GM18861 (cell line): ENCODE measurements around the gene BACE2.

Experiments
- ATAC-seq: cut with Tn5 transposase; IDR thresholded peaks from one replicate; pipeline ENCODE4 v1.9.1; 2021; ENCODE audit not compliant: unreplicated experiment

Gene BACE2

DNA sequence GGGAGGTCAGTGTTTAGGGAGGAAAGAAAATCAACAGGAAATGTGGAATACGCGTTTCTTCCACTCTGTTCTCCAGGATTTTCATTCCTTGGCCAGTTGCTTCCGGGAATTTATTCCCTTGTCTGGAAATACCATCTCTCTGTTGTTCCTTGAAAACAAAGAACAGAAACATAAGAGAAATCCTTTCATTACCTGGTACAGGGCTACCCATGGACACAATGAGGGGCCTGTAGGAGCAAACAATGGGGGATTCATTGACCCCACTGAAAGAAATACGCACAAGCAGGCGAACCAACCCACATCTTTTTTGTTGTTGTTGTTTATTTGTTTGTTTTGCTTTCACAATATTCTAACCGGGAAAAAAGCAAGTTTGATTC, 20.0 kb upstream of the BACE2 start:
- ATAC-seq: no peak

GRCh38 chr21:41148798-41149197, 19.2 kb upstream of the BACE2 start:
- no peak for ATAC-seq

DNA sequence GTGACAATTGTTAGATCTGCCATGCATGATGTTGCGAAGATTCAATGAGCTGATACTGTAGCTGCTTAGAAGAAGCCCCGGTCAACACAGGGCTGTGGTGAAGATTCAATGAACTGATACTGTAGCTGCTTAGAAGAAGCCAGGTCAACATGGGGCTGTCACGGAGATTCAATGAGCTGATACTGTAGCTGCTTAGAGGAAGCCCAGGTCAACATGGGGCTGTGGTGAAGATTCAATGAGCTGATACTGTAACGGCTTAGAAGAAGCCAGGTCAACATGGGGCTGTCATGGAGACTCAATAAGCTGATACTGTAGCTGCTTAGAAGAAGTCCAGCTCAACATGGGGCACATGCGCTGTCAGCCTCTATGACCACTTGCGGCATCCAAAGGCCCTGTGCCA, 18.8 kb upstream of the BACE2 start:
- ATAC-seq: no peak

DNA sequence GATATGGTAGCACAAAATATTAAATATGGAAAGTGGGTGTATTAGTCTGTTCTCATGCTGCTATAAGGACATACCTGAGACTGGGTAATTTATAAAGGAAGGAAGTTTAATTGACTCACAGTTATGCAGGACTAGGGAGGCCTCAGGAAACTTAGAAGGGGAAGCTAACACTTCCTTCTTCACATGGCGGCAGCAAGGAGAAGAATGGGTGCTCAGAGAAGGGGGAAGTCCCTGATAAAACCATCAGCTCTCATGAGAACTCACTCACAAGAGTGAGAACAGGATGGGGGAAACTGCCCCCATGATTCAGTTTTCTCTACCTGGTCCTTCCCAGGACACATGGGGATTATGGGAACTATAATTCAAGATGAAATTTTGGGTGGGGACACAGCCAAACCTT, 15.8 kb upstream of the BACE2 start:
- no peak for ATAC-seq

GRCh38 chr21:41153443-41153842, 14.5 kb upstream of the BACE2 start:
- ATAC-seq: no peak

DNA sequence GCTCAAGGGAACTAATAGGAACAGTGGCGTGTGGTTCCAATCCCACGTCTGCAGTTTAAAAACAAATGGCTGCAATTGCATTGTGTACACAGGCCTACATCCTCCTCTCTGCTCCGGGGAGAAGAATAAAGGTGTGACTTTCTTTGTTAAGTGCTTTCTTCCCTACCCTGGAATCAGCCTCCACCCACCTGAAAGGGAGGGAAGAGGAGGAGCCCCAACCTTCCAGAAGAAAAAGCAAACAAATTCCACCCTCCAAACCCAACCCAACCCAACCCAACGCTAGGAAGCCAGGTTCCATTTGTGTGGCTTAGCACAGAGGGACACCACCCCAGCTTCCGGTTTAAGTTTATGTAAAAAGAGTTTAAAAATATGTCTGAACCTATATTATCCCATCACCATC, 11.8 kb upstream of the BACE2 start:
- no peak for ATAC-seq

DNA sequence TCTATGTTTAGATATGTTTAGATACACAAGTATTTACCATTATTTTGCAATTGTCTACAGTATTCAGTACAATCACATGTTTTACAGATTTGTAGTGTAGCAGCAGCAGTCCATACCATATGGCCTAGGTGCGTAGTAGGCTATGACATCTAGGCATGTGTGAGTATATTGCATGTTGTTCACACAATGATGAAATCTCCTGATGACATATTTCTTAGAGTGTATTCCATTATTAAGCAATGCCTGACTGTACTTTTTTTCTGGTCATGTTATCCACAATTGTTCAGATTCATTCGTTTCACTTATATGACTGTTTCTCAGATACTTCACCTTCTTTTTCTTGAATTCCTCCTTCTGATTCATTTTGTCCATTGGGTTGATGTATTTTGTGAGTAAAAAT, 9.9 kb upstream of the BACE2 start:
- ATAC-seq: no peak

DNA sequence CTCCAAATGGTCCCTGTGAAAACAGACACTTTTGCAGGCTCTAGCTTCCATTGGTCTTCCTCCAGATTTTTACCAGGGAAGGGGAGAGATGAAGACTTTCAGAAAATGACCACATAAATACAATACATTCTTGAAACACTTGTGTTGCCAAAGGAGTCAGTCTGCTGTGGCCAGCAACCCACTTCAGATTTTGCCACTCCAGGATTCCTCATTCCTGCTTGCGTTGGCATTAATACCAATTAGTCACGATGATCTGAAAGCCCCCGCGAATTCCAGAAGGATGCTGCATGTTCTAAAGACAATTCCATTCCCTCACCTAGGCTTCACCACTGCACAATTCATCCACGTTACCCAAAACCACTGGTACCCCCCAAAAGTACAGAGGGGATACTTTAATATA, 7.9 kb upstream of the BACE2 start:
- no peak for ATAC-seq

DNA sequence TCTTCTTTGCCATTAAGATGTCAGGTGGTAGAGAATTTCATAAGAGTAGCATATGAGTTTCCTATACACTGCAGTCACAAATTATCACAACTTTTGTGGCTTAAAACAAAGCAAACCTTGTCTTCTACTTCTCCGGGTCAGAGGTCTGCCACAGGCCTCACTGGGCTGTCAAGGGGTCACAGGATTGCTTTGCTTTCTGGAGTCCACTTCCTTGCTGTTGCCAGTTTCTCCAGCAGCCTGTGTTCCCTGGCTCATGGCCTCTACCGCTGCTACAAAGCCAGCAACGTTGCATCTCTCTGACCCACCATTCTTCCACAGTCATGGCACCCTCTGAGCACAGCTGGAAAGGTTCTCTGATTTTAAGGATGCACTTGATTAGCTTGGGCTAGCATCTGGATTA, 6.5 kb upstream of the BACE2 start:
- ATAC-seq: no peak

DNA sequence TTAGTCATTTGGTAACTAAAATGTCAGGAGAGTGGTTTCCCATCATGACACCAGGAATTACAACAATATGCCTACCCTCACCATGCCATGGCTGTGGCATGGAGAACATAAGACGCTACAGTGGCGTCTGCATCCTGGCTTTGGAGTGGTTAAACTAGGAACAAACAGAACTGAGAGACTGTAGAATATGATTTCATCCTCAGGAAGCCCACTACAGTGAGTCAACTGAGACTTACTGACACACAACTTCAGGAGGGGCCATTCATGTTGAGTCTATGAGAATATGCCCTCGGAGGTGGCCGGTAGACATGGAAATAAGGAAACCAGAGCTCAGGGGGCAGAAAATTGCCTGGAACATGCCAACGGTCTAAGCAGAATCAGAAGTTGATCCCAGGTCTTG, 5.9 kb upstream of the BACE2 start:
- ATAC-seq: no peak

GRCh38 chr21:41163091-41163490, 4.9 kb upstream of the BACE2 start:
- ATAC-seq: no peak

GRCh38 chr21:41164052-41164451, 3.9 kb upstream of the BACE2 start:
- ATAC-seq: no peak

- no peak for ATAC-seq
Observed at GRCh38 chr21:41164981-41165655, 2.8 kb upstream of the BACE2 start.

- ATAC-seq: no peak
Observed at GRCh38 chr21:41166884-41167283, 1.1 kb upstream of the BACE2 start.

GRCh38 chr21:41168391-41169257, 664 bp downstream of the BACE2 start:
- ATAC-seq: no peak

DNA sequence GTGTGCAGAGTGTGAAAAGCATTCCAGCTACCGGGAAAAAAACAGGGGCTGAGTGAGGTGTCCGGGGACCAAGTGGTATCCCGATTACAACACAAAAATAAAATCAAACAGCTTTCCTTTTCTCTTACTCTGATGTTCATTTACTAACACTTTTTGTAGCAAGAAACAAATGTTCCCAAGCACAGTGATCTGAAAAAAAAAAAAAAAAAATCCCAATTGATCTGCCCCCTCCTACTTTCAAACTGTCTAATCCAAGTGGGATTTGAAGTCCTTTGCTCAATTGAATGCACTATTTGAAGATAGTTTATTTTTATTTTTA, 1.3 kb downstream of the BACE2 start:
- no peak for ATAC-seq

DNA sequence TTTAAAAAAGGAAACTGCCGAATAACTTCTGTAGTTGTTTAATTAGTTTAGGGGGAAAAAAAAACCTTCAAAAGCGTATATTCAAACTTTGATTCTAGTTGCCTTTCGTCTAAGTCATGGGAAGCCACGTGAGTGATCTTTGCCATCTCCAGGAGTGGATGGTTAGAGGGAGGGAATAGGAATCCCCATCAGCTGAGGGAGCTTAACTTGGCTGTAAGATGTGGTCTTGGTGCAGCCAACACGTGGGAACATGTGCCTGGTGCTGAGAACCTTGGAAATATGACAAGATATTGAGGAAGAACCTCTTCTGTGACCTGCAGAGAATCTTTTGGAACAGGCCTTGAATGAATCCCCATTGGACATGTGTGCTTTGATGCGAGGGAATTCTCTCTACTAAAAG, 1.7 kb downstream of the BACE2 start:
- no peak for ATAC-seq

DNA sequence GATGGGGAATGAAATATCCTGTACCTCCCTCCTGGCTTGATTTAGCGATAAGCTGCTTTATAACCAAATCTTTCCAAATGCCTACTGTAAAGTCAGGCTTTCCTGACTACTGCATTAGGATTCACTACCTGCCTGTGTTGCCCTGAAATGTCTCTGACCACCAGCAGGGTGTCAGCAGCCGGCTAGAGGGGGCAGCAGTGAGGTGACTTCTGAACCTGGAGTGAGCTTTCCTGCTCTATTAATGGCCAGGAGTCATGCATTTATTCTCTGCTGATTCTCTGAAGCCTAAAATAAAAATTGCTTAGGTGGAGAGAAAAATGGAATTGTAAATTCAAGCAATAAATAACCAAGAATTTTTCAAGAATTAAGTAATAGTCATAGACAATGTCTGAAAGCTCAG, 2.5 kb downstream of the BACE2 start:
- no peak for ATAC-seq

DNA sequence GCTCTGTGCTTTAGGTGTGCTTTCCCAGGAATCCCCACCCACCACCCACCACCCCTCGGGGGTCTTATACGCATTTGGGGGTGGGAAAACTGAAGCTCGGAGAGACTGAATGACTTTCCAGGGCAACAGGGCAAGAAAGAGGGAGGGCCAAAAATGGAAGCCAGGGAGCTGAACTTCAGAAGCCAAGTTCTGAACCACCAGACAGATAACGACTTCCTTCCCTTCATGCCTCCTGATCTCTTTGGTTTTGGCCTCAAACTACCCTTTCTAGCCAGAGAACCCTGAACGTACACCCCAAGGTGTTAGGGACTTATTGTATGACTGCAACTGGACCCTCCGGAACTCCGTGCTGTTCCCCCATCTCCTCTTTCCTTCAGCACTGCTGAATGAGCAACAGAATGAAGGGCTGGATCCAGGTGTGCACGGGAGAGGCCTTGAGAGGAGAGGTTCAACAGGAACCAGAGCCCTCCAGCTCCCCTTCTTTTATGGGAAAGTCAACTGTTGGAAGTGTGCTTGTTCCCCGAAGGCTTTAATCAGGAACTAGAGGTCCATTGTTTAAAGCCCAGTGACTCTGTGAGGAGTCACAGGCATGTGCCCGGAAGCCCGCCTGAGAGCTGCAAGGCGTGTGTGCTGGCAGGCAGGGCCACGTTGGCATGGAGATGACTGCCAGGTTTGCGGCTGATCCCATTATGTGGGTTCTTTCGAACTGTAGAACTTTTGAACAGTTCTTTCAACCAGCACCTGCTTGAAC, 3.1 kb downstream of the BACE2 start:
- ATAC-seq: no peak

DNA sequence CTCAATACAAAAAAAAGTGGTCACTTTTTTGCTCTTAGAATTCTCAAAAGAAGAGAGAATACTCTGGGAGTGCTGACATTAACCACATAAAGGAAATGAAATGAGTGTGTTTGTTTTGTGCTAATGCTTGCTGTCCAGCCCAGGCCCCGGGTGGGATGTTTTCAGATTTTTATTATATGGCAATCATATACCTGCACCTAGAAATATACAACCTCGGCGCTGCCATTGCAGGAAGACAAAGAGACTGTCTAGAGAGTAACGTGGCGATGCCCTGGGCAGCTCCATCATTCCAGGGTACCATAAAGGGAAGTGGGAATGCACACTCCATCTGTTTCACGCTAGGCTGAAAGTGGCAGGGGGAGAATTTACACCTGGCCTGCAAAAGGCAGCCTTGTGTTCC, 7.1 kb downstream of the BACE2 start:
- no peak for ATAC-seq

DNA sequence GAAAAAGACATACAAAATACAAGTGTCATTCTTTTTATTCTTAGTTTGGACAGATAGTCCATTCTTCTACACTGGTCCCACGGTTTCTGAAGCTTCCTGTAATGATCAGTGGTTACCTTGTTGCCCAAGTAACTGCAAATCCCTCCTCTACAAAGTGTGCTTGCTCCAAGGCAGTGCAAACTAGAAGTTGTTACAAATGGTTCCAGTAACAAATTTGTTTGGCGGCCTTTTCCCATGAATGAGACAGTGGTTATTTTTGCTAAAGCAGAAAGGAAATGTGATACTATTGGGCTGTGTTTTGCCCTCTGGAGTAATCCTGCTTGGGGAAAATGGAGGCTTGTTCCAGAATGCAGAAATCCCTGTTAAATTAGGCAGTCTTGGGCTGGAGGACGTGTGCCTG, 8.9 kb downstream of the BACE2 start:
- ATAC-seq: no peak

DNA sequence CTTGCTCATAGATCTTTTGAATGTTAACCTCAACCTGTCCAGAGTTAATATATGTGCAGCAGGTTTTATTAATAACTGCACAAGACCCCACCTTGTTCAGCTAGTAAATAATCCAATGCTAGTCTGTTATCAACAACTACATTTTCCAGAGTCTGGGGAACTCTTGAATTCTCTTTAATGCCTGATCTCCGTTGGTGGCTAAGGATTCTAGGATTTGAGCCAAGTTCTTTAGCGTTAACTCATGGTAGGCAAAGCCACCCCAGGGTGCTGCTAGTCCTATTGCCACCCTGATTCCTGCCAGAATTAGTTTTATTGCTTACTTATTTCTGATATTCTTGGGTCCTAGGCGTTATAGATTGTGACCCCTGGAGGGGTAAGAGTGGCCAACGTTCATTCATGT, 12.8 kb downstream of the BACE2 start:
- ATAC-seq: no peak
